Mesendoderm (in vitro differentiated cells): ENCODE data around the gene PRKAG1.

Experiments used
- DNase-seq: peaks from one replicate; pipeline ENCODE4 v3.0.0; 2013
- H2AK5ac ChIP-seq: 2 replicates; pipeline ENCODE4 v1.6.1; 2013; ENCODE audit warnings: low read length, inconsistent platforms
- H2BK120ac ChIP-seq: 2 replicates; pipeline ENCODE4 v1.6.1; 2013; ENCODE audit warnings: low read depth, mild to moderate bottlenecking, low read length, moderate library complexity, mixed read lengths
- H2BK15ac ChIP-seq: replicated peaks from 2 replicates; pipeline ENCODE4 v1.6.1; 2013; ENCODE audit warnings: low read depth, mild to moderate bottlenecking, moderate library complexity
- H2BK5ac ChIP-seq: 2 replicates; pipeline ENCODE4 v1.6.1; 2013; ENCODE audit warnings: low read length, inconsistent platforms
- H3K18ac ChIP-seq: 2 replicates; pipeline ENCODE4 v1.6.1; 2013; ENCODE audit warnings: mild to moderate bottlenecking, low read length, mixed read lengths
- H3K23ac ChIP-seq: one replicate; pipeline ENCODE4 v1.6.1; 2013; ENCODE audit warnings: low read length
- H3K27ac ChIP-seq: 2 replicates; pipeline ENCODE4 v1.5.1; 2013; ENCODE audit warnings: low read depth, mild to moderate bottlenecking, inconsistent platforms, low read length, moderate library complexity
- H3K27me3 ChIP-seq: 2 replicates; pipeline ENCODE4 v1.6.1; 2013; ENCODE audit warnings: low read length, control low read depth, mild to moderate bottlenecking, inconsistent platforms; ENCODE audit not compliant: insufficient read depth, poor library complexity
- H3K36me3 ChIP-seq: 2 replicates; pipeline ENCODE4 v1.6.1; 2013; ENCODE audit warnings: low read length, inconsistent platforms; ENCODE audit not compliant: control insufficient read depth, insufficient read depth
- H3K4ac ChIP-seq: one replicate; pipeline ENCODE4 v1.6.1; 2013; ENCODE audit warnings: low read depth, mild to moderate bottlenecking, low read length, moderate library complexity
- H3K4me1 ChIP-seq: 2 replicates; pipeline ENCODE4 v1.6.1; 2013; ENCODE audit warnings: low read depth, low read length, inconsistent platforms; ENCODE audit not compliant: control insufficient read depth
- H3K4me2 ChIP-seq: 2 replicates; pipeline ENCODE4 v1.6.1; 2013; ENCODE audit warnings: low read length
- H3K4me3 ChIP-seq: 2 replicates; pipeline ENCODE4 v1.5.1; 2013; ENCODE audit warnings: mild to moderate bottlenecking, low read length
- H3K56ac ChIP-seq: one replicate; pipeline ENCODE4 v1.6.1; 2013; ENCODE audit warnings: low read length
- H3K79me1 ChIP-seq: 2 replicates; pipeline ENCODE4 v1.6.1; 2013; ENCODE audit warnings: low read length, inconsistent platforms
- H3K79me2 ChIP-seq: 2 replicates; pipeline ENCODE4 v1.6.1; 2013; ENCODE audit warnings: mild to moderate bottlenecking, low read length; ENCODE audit not compliant: control insufficient read depth, insufficient read depth
- H3K9ac ChIP-seq: 2 replicates; pipeline ENCODE4 v1.6.1; 2013; ENCODE audit warnings: low read length, inconsistent platforms
- H4K5ac ChIP-seq: one replicate; pipeline ENCODE4 v1.6.1; 2013; ENCODE audit warnings: low read length
- H4K8ac ChIP-seq: one replicate; pipeline ENCODE4 v1.6.1; 2013; ENCODE audit warnings: low read depth, mild to moderate bottlenecking, control low read depth, low read length, moderate library complexity
- WGBS: extraction: QIAGEN DNeasy Blood & Tissue Kit; methylation state at CpG from one replicate; pipeline ENCODE4 v1.1.7; 2013; ENCODE audit warnings: low lambda C conversion rate, missing lambda C conversion rate; ENCODE audit not compliant: insufficient coverage; ENCODE audit errors: extremely low coverage; 5-methylcytosine and 5-hydroxymethylcytosine counted together

The PRKAG1 gene

DNA sequence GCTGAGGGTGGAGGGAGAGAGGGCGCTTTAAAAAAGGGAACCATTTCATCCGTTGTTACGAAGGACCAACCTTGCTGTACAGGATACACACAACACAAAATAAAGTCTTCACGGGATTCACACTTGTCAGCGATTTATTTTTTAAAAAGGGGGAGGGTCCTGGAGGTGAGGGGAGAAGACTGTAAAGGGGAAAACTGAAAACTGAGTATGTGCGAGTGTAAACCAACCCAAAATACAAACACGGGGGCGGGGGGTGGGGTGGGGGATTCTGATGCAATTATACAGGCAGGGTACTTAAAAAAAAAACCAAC lies 499 bp upstream of the PRKAG1 start:
- no peak overlapping the region for H2BK120ac ChIP-seq
- peak overlapping the region; percentile 69 for H2BK5ac ChIP-seq
- no peak overlapping the region for H4K5ac ChIP-seq
- no peak overlapping the region for H4K8ac ChIP-seq
- peaks cover 13% of the 10 kb centered on the region for H3K36me3 ChIP-seq
- H2BK15ac ChIP-seq = no peak overlapping the region
- no CpG with 5 or more reads among the region's 8 CpGs for WGBS
- peak overlapping the region; percentile 70 for H3K4me2 ChIP-seq
- peak overlapping the region; percentile 93 for H3K56ac ChIP-seq
- H3K4me1 ChIP-seq = no peaks in the 10 kb centered on the region
- H3K9ac ChIP-seq = peak overlapping the region; percentile 88
- H3K79me2 ChIP-seq = no peaks in the 10 kb centered on the region
- H3K23ac ChIP-seq = no peak overlapping the region
- no peak overlapping the region for H3K18ac ChIP-seq
- H3K79me1 ChIP-seq = no peaks in the 10 kb centered on the region
- no peak overlapping the region for H2AK5ac ChIP-seq
- H3K27me3 ChIP-seq = no peaks in the 10 kb centered on the region
- peak overlapping the region; percentile 59 for H3K4me3 ChIP-seq
- H3K4ac ChIP-seq = no peak overlapping the region
- H3K27ac ChIP-seq = peak overlapping the region; percentile 50
- peak; percentile 16 for DNase-seq

DNA sequence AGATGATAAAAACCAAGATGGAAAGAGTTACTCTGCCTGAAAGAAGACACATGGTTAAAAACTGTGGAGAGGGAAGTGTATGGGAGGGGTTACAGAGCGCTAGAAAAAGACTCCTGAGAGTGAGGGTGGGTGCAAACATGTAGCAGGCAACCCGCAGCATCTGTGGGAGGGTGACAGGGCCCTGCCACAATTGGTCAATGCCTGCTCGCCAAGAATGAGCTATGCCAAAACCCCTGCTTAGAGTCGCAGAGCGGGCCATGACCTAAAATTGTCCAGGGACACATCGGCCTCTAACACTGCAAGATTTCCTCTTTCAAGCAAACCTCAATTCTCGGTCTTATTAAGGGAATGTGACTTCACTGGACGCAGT lies 700 bp downstream of the PRKAG1 start:
- Histone ChIP-seq H3K9ac (peak overlapping the region; percentile 94), H3K56ac (peak overlapping the region; percentile 97), H3K4me1 (no peaks in the 10 kb centered on the region), H3K4me2 (peak overlapping the region; percentile 68), H3K4me3 (peak overlapping the region; percentile 75), H3K4ac (no peak overlapping the region), H3K79me1 (no peaks in the 10 kb centered on the region), H3K36me3 (peaks cover 9% of the 10 kb centered on the region), H3K18ac (no peak overlapping the region), H2AK5ac (no peak overlapping the region), H4K5ac (no peak overlapping the region), H2BK5ac (no peak overlapping the region), H3K27me3 (no peaks in the 10 kb centered on the region), H4K8ac (no peak overlapping the region), H3K79me2 (no peaks in the 10 kb centered on the region), H2BK120ac (no peak overlapping the region), H3K23ac (no peak overlapping the region), H2BK15ac (no peak overlapping the region), H3K27ac (peak overlapping the region; percentile 72)
- DNase-seq = no peak
- WGBS = no CpG with 5 or more reads among the region's 8 CpGs

DNA sequence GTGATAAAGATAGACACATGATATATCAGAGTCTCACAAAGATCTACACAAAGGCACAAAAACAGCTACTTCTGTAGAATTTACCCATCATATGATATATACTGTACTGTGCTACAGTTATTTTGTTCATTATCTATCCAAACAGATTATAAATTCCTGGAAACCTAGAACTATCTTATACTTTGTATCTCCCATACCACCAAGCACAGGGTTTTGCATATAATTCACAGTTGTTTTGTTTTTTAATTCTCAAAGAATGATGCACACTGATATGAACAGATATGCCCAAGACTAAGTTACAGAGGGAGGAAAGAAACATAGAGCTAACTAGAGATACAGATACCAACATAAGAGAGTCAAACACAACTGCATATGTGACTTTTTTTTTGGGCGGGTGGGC lies 3.4 kb downstream of the PRKAG1 start:
- DNase-seq = no peak
- Histone ChIP-seq H3K18ac (no peak overlapping the region), H3K4me3 (no peak overlapping the region)

DNA sequence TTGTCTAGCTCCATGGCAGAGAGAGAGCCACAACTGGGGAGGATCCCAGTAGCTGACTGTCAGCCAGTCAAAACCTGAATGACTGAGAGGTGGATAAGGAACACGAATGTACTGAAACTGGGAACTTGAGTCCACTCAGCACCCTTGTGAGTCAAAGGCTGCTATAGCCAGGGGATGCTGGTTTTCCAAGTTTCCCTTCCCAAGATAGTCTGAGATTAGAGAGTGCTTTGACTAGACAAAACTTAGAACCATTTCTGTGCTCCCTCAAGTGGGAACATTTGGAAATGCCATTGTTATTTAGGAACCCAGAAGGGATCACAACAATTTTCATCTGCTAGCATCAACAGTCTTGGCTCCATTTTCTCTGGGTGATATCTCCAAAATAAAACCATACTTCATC lies 4.0 kb downstream of the PRKAG1 start:
- Histone ChIP-seq H3K36me3 (no peaks in the 10 kb centered on the region), H3K79me2 (no peaks in the 10 kb centered on the region), H3K4me2 (no peak overlapping the region), H3K18ac (no peak overlapping the region), H3K56ac (no peak overlapping the region), H4K8ac (no peak overlapping the region), H4K5ac (no peak overlapping the region), H3K9ac (no peak overlapping the region), H3K4me3 (no peak overlapping the region), H2BK15ac (no peak overlapping the region), H3K23ac (no peak overlapping the region), H3K27ac (no peak overlapping the region), H2AK5ac (no peak overlapping the region), H2BK5ac (no peak overlapping the region), H2BK120ac (no peak overlapping the region), H3K79me1 (no peaks in the 10 kb centered on the region), H3K4me1 (no peaks in the 10 kb centered on the region), H3K4ac (no peak overlapping the region), H3K27me3 (no peaks in the 10 kb centered on the region)
- WGBS = no CpG with 5 or more reads among the region's 1 CpG
- DNase-seq = no peak

More for the DNA sequence above, 3.4 kb downstream of the PRKAG1 start:
- Histone ChIP-seq H3K36me3 (no peaks in the 10 kb centered on the region), H3K79me2 (no peaks in the 10 kb centered on the region), H3K56ac (no peak overlapping the region), H3K4me2 (no peak overlapping the region), H3K4ac (no peak overlapping the region), H3K27me3 (no peaks in the 10 kb centered on the region), H3K79me1 (no peaks in the 10 kb centered on the region), H4K5ac (no peak overlapping the region), H2AK5ac (no peak overlapping the region), H3K27ac (no peak overlapping the region), H3K4me1 (no peaks in the 10 kb centered on the region), H4K8ac (no peak overlapping the region), H3K9ac (no peak overlapping the region), H2BK120ac (no peak overlapping the region), H2BK15ac (no peak overlapping the region), H2BK5ac (no peak overlapping the region), H3K23ac (no peak overlapping the region)
- WGBS = no CpG with 5 or more reads among the region's 1 CpG

DNA sequence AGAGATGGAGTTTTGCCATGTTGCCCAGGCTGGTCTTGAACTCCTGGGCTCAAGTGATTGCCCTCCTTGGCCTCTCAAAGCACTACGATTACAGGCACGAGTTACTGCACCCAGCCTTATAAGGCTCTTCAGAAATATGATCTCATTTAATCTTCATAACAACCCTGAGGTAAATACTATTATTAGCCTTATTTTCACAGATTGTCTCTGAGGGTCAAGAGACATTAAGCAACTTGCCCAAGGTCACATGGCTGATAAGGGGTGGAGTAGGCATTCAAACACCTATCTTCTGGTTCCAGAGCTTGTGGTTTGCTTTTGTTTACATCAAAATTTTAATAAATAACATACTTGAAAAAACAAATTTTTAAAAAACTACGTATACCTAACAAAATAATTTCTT lies 5.1 kb downstream of the PRKAG1 start:
- H3K56ac ChIP-seq = no peak overlapping the region
- no peak overlapping the region for H3K27ac ChIP-seq
- no peaks in the 10 kb centered on the region for H3K79me2 ChIP-seq
- no peaks in the 10 kb centered on the region for H3K27me3 ChIP-seq
- DNase-seq = no peak
- H3K9ac ChIP-seq = no peak overlapping the region
- H2AK5ac ChIP-seq = no peak overlapping the region
- H3K36me3 ChIP-seq = no peaks in the 10 kb centered on the region
- no peak overlapping the region for H2BK5ac ChIP-seq
- no peak overlapping the region for H3K18ac ChIP-seq
- H3K4me2 ChIP-seq = no peak overlapping the region
- H3K79me1 ChIP-seq = no peaks in the 10 kb centered on the region
- H4K8ac ChIP-seq = no peak overlapping the region
- no peak overlapping the region for H3K23ac ChIP-seq
- H3K4ac ChIP-seq = no peak overlapping the region
- no peak overlapping the region for H3K4me3 ChIP-seq
- 100% methylated on average over 1 of the region's 3 CpGs for WGBS
- H2BK15ac ChIP-seq = no peak overlapping the region
- no peak overlapping the region for H2BK120ac ChIP-seq
- no peaks in the 10 kb centered on the region for H3K4me1 ChIP-seq
- H4K5ac ChIP-seq = no peak overlapping the region

DNA sequence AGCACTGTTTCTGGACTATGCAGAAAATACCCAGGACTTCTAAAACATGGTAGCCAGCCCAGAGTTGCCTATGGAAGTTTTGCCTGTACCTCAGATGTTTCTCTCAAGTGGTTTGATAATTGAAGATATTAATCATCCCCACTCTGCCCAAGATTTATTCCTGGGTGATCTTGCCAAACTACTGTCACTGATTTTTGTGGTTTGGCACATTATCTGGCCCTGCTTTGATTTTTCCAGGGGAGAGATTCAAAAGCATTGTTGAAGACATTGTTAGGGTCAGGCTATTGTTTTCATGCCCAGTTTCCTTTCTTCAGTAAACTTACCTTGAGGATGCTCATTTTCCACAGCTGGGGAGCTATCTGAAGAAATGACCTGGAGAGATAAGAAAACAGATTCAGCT lies 5.8 kb downstream of the PRKAG1 start:
- no peaks in the 10 kb centered on the region for H3K36me3 ChIP-seq
- H2BK15ac ChIP-seq = no peak overlapping the region
- no peak overlapping the region for H2BK120ac ChIP-seq
- H2AK5ac ChIP-seq = no peak overlapping the region
- no peaks in the 10 kb centered on the region for H3K4me1 ChIP-seq
- H3K4me2 ChIP-seq = no peak overlapping the region
- no peak overlapping the region for H3K18ac ChIP-seq
- H3K4ac ChIP-seq = no peak overlapping the region
- H3K23ac ChIP-seq = no peak overlapping the region
- H4K5ac ChIP-seq = no peak overlapping the region
- no peak overlapping the region for H3K27ac ChIP-seq
- H3K56ac ChIP-seq = no peak overlapping the region
- H3K79me2 ChIP-seq = no peaks in the 10 kb centered on the region
- no peak overlapping the region for H4K8ac ChIP-seq
- no peaks in the 10 kb centered on the region for H3K79me1 ChIP-seq
- H3K27me3 ChIP-seq = no peaks in the 10 kb centered on the region
- H2BK5ac ChIP-seq = no peak overlapping the region
- no peak overlapping the region for H3K4me3 ChIP-seq
- no peak for DNase-seq
- no peak overlapping the region for H3K9ac ChIP-seq
